SH-SY5Y (cell line): ENCODE data around the gene ADAMTSL4.

ENCODE experiments used
- GATA2 ChIP-seq: IDR thresholded peaks from 2 replicates; pipeline ENCODE4 v1.6.1; 2011; ENCODE audit warnings: mild to moderate bottlenecking, low read depth, low read length
- GATA3 ChIP-seq: IDR thresholded peaks from 2 replicates; pipeline ENCODE4 v1.6.1; 2011; ENCODE audit warnings: low read depth, mild to moderate bottlenecking, low read length, moderate library complexity

- TF ChIP-seq GATA2 (no peak), GATA3 (no peak)
These were observed 3.1 kb downstream of the ADAMTSL4 start for GRCh38 chr1:150552128-150552910.
